ENCODE results near the gene SUDS3.

Gene SUDS3

GRCh38 chr12:118456741-118457140 is 80.4 kb downstream of the SUDS3 start:
- no peak for DNase-seq

- no peak for DNase-seq
These were observed 82.8 kb downstream of the SUDS3 start for GRCh38 chr12:118459110-118459509.

GRCh38 chr12:118463677-118464076 is 87.3 kb downstream of the SUDS3 start:
- no peak for DNase-seq

- no peak for DNase-seq
These were observed 89.4 kb downstream of the SUDS3 start for GRCh38 chr12:118465706-118466105.

All from NCI-H446 (cell line).